ENCODE results near the gene CFAP46.

- TF ChIP-seq CTCF (IDR thresholded peaks at IDR 0.05), result no peak
- no peak for TF ChIP-seq POLR2A (IDR thresholded peaks at IDR 0.05)
Measured at GRCh38 chr10:132984008-132984295, 41.6 kb upstream of the CFAP46 start.

Data from adrenal gland (tissue), 5 donors.